HEK293 (cell line): ENCODE measurements around the gene RNF19B.

ENCODE experiments used
- CTCF ChIA-PET: fragments of 350-600 bp; formaldehyde crosslinking; extraction: SDS; loops from one replicate; lab custom pipeline; 2021; ENCODE audit warnings: antibody characterized with exemption; lab: Yijun Ruan, JAX
- POLR2A ChIA-PET: fragments of 300-600 bp; formaldehyde crosslinking; extraction: SDS; loops from one replicate; lab custom pipeline; 2020; ENCODE audit warnings: antibody characterized with exemption, inconsistent platforms; lab: Yijun Ruan, JAX
- H3K27ac ChIP-seq: fragments of 200-500 bp; sonication (Bioruptor generic); 2 replicates; pipeline ENCODE4 v1.5.1; 2014; ENCODE audit warnings: low read depth, low read length, control low read depth, inconsistent platforms; ENCODE audit errors: extremely low read depth
- H3K36me3 ChIP-seq, 2 experiments: fragments of 200-500 bp in 1 of 2; sonication (Bioruptor generic) in 1 of 2; 1 replicate in 1 of 2; 2 replicates in 1 of 2; pipeline ENCODE4 v1.5.1; 2014 to 2017; ENCODE audit warnings: inconsistent platforms in 2 of 2, low read length in 2 of 2; ENCODE audit not compliant: control insufficient read depth in 2 of 2, insufficient read depth in 1 of 2
- H3K4me1 ChIP-seq: fragments of 200-500 bp; sonication (Bioruptor generic); 2 replicates; pipeline ENCODE4 v1.5.1; 2014; ENCODE audit warnings: mild to moderate bottlenecking, low read length, inconsistent platforms; ENCODE audit not compliant: control insufficient read depth, insufficient read depth
- H3K4me3 ChIP-seq: 2 replicates; pipeline ENCODE4 v1.5.1; 2011; ENCODE audit warnings: low read depth, mild to moderate bottlenecking, control low read depth, low read length, moderate library complexity
- H3K9me3 ChIP-seq: fragments of 200-500 bp; sonication (Bioruptor generic); 2 replicates; pipeline ENCODE4 v1.5.1; 2014; ENCODE audit warnings: low read depth, low read length, inconsistent platforms; ENCODE audit not compliant: control insufficient read depth, insufficient read depth
- REPIN1 ChIP-seq: fragments of 450-650 bp; formaldehyde crosslinking; IDR thresholded peaks from 2 replicates; pipeline ENCODE4 v1.5.1; 2017; ENCODE audit warnings: missing biosample characterization, missing genetic modification characterization, low read depth
- TRIM28 ChIP-seq: IDR thresholded peaks from 2 replicates; pipeline ENCODE4 v1.6.1; 2011; ENCODE audit warnings: low read length, control low read depth, borderline replicate concordance
- YY1 ChIP-seq: fragments of 450-650 bp; formaldehyde crosslinking; IDR thresholded peaks from 2 replicates; pipeline ENCODE4 v1.5.1; 2018; ENCODE audit warnings: missing biosample characterization, missing genetic modification characterization
- ZBTB17 ChIP-seq: fragments of 450-650 bp; formaldehyde crosslinking; IDR thresholded peaks from 2 replicates; pipeline ENCODE4 v1.5.1; 2016; ENCODE audit warnings: missing biosample characterization, missing genetic modification characterization
- ZBTB48 ChIP-seq: fragments of 450-650 bp; formaldehyde crosslinking; IDR thresholded peaks from 2 replicates; pipeline ENCODE4 v1.5.1; 2016; ENCODE audit warnings: missing biosample characterization, missing genetic modification characterization
- ZFHX2 ChIP-seq: fragments of 450-650 bp; formaldehyde crosslinking; conservative IDR thresholded peaks from 2 replicates; pipeline ENCODE4 v1.5.1; 2016; ENCODE audit warnings: missing biosample characterization, missing genetic modification characterization
- ZNF10 ChIP-seq: fragments of 450-650 bp; formaldehyde crosslinking; IDR thresholded peaks from 2 replicates; pipeline ENCODE4 v1.5.1; 2017; ENCODE audit warnings: missing biosample characterization, missing genetic modification characterization
- ZNF133 ChIP-seq: fragments of 450-650 bp; formaldehyde crosslinking; IDR thresholded peaks from 2 replicates; pipeline ENCODE4 v1.5.1; 2016; ENCODE audit warnings: missing biosample characterization, missing genetic modification characterization
- ZNF155 ChIP-seq: fragments of 450-650 bp; formaldehyde crosslinking; IDR thresholded peaks from 2 replicates; pipeline ENCODE4 v1.5.1; 2016; ENCODE audit warnings: missing biosample characterization, missing genetic modification characterization
- ZNF302 ChIP-seq: fragments of 450-650 bp; formaldehyde crosslinking; IDR thresholded peaks from 2 replicates; pipeline ENCODE4 v1.5.1; 2016; ENCODE audit warnings: missing biosample characterization, missing genetic modification characterization, low read depth
- ZNF324 ChIP-seq: fragments of 450-650 bp; formaldehyde crosslinking; IDR thresholded peaks from 2 replicates; pipeline ENCODE4 v1.5.1; 2016; ENCODE audit warnings: missing biosample characterization, missing genetic modification characterization
- ZNF335 ChIP-seq: fragments of 450-650 bp; formaldehyde crosslinking; conservative IDR thresholded peaks from 2 replicates; pipeline ENCODE4 v1.5.1; 2016; ENCODE audit warnings: missing biosample characterization, missing genetic modification characterization
- ZNF488 ChIP-seq: fragments of 450-650 bp; formaldehyde crosslinking; IDR thresholded peaks from 2 replicates; pipeline ENCODE4 v1.5.1; 2016; ENCODE audit warnings: missing biosample characterization, missing genetic modification characterization
- ZNF530 ChIP-seq: fragments of 450-650 bp; formaldehyde crosslinking; IDR thresholded peaks from 2 replicates; pipeline ENCODE4 v1.5.1; 2016; ENCODE audit warnings: low read depth, missing biosample characterization, missing genetic modification characterization
- ZNF580 ChIP-seq: fragments of 450-650 bp; formaldehyde crosslinking; IDR thresholded peaks from 2 replicates; pipeline ENCODE4 v1.5.1; 2016; ENCODE audit warnings: missing biosample characterization, missing genetic modification characterization
- ZNF776 ChIP-seq: fragments of 450-650 bp; formaldehyde crosslinking; IDR thresholded peaks from 2 replicates; pipeline ENCODE4 v1.5.0; 2017; ENCODE audit warnings: missing biosample characterization, missing genetic modification characterization, borderline replicate concordance
- ZNF791 ChIP-seq: fragments of 450-650 bp; formaldehyde crosslinking; IDR thresholded peaks from 2 replicates; pipeline ENCODE4 v1.5.1; 2016; ENCODE audit warnings: missing biosample characterization, missing genetic modification characterization

Gene RNF19B

GRCh38 chr1:32903991-32904785 lies 60.4 kb downstream of the RNF19B start:
- Histone ChIP-seq H3K4me3 (no peak overlapping the region), H3K9me3 (no peaks in the 10 kb centered on the region), H3K4me1 (no peaks in the 10 kb centered on the region), H3K36me3 (no peaks in the 10 kb centered on the region), H3K27ac (no peak overlapping the region)
- CTCF ChIA-PET, result interaction anchor here (0.6 to 1.8 kb wide), 3 partner anchors 11 to 442 kb away, joined by 3 to 6 read pairs (median 3); partner anchors contain the start of gene HPCA
- POLR2A ChIA-PET, result no interaction called here
- TF ChIP-seq ZNF776 (tag by site-specific recombination), result no peak
- no peak for TF ChIP-seq ZNF324 (tag by site-specific recombination)
- no peak for TF ChIP-seq ZBTB17 (tag by site-specific recombination)
- no peak for TF ChIP-seq ZNF10 (tag by site-specific recombination)
- no peak for TF ChIP-seq REPIN1 (tag by site-specific recombination)
- TF ChIP-seq ZNF302, result no peak
- TF ChIP-seq ZNF580 (tag by site-specific recombination), result no peak
- no peak for TF ChIP-seq YY1
- TF ChIP-seq TRIM28, result no peak
- no peak for TF ChIP-seq ZNF791

GRCh38 chr1:32902535-32902920 lies 62.1 kb downstream of the RNF19B start:
- Histone ChIP-seq H3K36me3 (no peaks in the 10 kb centered on the region), H3K4me1 (no peaks in the 10 kb centered on the region), H3K4me3 (no peak overlapping the region), H3K27ac (no peak overlapping the region), H3K9me3 (no peaks in the 10 kb centered on the region)
- ChIA-PET CTCF (interaction anchor here (0.6 to 1.4 kb wide), 3 partner anchors 10 to 26 kb away, joined by 3 to 7 read pairs (median 3); no protein-coding TSS in a partner anchor), POLR2A (no interaction called here)
- TF ChIP-seq ZNF488 (tag by site-specific recombination) (no peak), ZNF530 (tag by site-specific recombination) (no peak)

- peak overlapping the region; percentile 41 for H3K4me3 ChIP-seq
- POLR2A ChIA-PET, result no interaction called here
- H3K4me1 ChIP-seq, result no peaks in the 10 kb centered on the region
- H3K27ac ChIP-seq, result no peak overlapping the region
- H3K9me3 ChIP-seq, result no peaks in the 10 kb centered on the region
- no peak for TF ChIP-seq ZBTB48 (tag by site-specific recombination)
- TF ChIP-seq ZNF155 (tag by site-specific recombination), result no peak
- TF ChIP-seq ZNF335, result peak; percentile 49; the same call in 1 of the 2 replicates
- no peak for TF ChIP-seq ZFHX2 (tag by site-specific recombination)
- no peak for TF ChIP-seq ZNF133 (tag by site-specific recombination)
- TF ChIP-seq, all 188 proteins: peak for 1
- H3K36me3 ChIP-seq, result no peaks in the 10 kb centered on the region
- CTCF ChIA-PET, result interaction anchor here (0.5 to 1.0 kb wide), 4 partner anchors 13 to 190 kb away, joined by 3 read pairs; no protein-coding TSS in a partner anchor
Observed at GRCh38 chr1:32901823-32902534, 62.6 kb downstream of the RNF19B start.
